LoVo (cell line): ENCODE data around the gene PACSIN1.
"Not testable (repeated sequence)": the region's sequence is repeated elsewhere in the genome, so short reads cannot be mapped to it uniquely, and the experiment has no call there.

Experiments
- DNase-seq: peaks from one replicate; pipeline ENCODE4 v3.0.0-alpha.2; 2016; ENCODE audit warnings: low spot score

PACSIN1 gene

DNA sequence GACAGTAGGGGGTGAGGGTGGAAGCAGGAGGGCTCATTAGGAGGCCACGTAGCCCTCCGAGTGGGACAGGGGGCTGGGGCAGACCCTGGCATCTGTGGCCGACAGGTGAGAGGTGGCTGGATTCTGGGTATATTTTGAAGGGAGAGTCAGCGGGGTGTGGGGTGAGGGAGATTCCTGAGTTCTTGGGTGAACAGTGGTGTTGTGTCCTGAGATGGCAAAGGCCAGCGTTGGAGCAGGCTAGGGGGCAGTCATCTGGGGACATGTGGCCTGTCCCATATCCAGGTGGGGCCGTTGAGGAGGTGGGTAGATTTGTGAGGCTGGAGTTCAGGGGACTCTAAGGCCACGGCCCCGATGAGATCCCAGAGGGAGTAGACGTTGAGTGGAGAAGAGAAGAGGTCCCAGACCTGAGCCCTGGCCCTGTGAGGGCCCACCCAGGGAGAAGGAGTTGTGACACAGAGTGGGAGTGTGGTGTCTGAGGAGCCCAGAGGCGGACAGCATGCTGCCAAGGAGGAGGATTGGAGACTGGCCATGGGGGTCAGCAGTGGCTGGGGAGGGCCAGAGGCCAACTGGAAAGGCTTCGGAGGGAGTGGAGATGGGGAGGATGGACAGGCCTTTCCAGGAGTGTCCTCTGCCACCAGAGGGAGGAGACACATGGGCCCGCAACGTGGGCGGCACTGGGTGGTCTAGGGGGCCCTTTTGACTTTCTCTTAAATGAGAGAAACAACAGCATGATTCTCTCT is 19.6 kb downstream of the PACSIN1 start:
- DNase-seq = no peak

DNA sequence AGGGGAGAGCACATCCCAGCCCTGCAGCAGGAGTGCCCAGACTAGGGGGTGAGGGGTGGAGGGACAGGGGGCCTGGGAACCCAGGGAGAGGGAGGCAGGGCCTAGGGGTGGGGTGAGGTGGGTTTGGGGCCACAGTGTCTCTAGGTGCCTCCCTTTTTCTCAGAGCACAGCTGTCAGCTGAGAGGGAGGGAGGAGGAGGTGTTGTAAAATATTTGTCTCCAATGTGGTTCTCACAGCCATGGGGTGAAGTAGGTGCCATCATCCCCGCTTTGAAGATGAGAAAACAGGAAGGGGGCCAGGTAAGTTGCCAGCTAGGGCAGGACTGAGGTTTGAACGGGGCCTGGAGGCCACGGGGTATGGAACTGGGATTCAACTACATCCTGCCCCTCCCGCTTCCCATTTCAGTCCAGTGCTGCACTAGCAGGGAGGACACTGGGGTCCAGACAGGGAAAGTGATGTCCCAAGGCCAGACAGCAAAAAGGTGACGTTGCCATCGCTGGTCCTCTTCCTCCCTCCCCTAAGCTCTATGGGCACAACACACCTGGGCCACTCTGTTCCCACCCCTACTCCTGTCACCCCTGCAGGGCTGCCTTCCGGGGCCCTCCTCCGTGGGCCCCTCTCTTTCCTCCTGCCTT is 20.3 kb downstream of the PACSIN1 start:
- no peak for DNase-seq

DNA sequence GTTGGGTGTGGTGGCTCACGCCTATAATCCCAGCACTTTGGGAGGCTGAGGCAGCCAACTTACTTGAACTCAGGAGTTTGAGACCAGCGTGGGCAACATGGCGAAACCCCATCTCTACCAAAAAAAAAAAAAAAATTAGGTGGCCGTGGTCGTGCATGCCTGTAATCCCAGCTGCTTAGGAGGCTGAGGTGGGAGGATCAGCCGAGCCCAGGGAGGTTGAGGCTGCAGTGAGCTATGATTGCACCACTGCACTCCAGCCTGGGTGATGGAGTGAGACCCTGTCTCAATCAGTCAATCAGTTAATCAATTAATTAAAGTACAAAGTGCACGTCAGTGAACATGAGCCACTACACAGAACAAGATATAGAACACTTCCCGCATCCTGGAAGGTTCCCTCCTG is 21.0 kb downstream of the PACSIN1 start:
- DNase-seq = not testable (repeated sequence)

DNA sequence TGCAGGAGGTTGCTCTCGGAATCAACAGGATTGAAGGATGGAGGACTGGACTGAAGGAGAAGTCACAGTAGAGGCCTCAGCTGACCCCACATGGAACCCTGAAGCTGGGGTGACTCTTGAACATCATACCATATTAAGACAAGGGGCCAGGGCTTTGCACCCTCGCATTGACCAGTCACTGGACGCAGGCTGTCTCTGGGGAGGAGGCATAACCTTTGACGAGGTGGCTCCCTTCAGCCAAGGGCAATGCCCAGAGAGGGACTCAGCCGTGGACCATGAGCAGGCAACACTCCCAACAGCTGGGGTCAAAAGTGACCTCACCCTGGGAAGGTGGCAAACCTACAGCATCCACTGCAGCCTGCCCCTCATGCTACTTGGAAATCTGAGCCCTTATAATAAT is 21.7 kb downstream of the PACSIN1 start:
- no peak for DNase-seq

DNA sequence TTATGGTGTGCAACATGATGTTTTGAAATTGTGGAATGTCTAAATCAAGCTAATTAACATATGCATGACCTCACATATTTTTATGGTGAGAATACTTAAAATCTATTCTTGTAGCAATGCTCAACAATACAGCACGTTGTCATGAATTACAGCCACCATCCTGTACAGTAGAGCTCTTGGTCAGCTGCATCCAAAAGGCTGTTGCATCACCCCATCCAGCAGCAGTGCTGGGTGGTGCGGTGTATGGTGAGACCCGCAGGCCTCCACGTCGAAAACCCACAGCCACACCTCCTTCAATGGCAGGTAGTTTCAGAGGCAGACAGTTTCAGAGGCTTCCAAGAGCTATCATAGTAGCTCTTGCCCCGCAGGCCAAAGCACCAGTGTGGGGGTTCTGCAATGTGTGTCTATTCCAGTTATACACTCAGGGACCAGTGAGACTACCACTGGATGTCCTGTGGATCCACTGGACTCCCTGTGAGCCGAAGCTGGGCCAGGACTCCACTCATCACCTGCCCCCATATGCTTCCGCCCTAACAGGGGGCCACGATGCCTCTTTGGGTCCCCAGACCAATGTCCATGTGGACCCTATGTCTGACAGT is 23.4 kb downstream of the PACSIN1 start:
- no peak for DNase-seq

DNA sequence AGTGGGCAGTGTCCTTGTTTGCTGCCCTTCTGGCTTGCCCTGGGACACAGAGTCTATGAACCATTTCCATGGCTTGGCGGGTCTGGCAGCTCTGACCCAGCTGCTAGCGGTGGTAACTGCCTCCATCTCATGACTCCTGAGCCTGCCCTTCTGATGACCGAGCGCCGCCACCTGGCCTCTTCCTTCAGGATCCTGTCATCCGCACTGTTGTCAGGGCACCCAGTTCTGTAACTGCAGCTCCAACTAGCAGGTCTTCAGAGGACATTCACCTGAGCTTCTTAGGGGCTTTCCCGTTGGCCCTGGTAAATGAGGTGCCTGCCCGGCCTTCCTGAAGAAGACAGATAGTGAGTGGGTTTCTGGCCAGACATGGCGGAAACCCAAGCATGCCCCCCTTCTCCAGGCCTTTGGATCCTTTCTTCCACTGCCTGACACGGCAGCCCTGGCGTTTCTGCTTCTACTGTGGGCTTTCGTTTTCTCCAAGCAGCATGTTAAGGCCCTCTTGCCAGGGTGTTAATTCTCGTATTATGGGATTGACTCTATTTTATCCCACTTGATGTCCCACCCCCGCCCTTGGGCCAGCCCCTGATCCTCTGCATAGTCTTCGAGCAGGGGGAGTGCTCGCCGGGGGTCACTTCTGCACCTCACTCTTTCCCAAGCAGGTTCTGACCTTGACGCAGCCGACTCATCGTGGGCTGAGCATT is 24.7 kb downstream of the PACSIN1 start:
- no peak for DNase-seq

DNA sequence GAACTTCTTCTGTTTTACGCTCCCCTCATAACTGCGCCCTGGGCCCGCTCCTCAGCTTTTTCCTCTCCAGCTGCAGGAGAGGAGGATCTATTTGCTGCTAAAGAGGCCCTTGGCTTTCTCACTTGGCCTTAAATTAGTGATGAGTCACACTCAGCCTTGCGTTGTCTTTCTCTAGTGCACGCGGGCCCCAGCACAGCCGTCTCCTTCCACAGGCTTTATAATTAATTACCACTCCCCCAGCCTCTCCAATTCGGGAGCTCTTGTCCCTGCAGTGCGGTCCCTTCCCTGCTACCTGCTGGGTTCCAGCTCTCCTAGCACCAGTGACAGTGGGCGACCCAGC is 25.2 kb downstream of the PACSIN1 start:
- DNase-seq = no peak

DNA sequence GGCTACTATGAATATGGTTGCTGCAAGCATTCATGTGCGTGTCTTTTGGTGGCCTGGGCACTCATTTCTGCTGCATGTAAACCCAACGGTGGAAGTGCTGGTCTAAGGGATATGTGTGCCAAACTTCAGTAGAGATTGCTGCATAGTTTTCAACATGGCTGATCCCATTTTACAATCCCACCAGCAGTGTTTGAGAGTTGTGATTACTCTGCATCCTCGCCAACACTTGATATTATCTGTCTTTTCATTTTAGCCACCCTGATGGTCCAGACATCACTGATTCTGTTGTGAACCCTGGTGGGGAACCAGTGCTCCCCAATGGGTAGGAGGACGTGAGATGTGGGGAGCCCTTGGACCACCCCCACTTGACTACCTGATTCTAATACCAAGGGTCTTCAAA is 27.5 kb downstream of the PACSIN1 start:
- DNase-seq = no peak

DNA sequence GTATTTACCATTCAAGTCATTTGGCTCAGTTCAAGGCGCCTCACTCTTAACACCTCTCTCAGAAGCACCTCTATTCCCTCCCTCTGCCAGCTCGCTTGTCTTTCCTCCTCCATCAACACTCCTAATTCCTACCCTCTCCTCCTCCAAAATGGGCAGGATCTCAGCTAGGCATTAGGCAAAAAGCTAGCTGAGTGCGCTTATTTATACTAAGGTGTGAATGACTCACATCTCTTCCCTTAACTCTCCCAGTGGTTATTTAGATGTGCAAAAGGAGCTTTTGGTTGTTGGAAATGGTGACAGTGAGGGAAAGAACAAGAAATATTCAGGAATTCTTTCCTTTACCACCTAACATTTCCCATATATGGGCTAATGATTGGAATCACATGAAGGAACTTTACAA is 29.1 kb downstream of the PACSIN1 start:
- DNase-seq = no peak

DNA sequence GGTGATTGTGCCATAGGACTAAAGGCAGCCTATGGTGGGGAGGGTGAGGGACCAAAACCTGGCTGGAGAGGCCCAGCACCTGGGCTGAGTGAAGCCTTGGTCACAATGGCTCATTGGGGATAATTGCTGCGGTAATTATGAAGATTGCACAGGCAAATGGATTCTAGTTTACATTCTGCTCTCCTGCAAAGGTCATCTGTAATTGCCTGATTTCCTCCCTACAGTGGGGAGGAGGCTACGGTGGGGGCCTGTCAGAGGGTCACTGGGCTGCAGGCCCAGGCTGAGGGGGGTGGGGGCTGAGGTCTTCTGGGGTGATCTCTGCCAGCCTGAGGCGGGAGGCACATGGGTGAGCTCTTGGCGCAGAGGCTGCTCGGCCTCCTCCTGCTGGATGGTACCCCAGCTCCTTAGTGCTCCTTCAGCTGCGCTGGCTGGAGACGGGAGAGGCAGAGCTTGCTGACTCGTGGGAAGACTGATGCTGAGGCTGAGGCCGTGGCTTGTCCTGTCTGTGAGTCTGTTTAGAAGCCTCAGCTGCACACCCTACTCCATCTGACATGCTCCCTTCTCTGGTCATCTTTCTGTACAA is 30.3 kb downstream of the PACSIN1 start:
- no peak for DNase-seq

DNA sequence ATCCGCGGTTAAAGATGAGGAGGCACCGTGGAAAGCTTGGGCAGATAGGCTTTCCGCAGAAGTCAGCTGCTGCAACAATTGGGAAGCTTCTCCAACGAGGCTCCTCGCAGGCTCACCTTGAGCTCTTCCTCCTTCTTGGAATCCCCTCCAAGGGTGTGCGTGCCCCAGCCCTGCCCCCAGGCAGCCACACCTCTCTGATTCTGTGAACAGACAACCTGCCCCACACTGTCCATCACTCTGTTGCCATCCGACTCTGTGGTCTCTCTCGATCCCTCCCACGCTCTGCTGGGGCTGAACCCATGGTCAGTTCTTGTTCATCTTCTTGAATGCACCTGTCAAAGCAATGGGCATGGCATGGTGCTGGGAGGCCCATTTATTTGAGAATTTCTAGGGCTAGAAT is 31.5 kb downstream of the PACSIN1 start:
- no peak for DNase-seq

DNA sequence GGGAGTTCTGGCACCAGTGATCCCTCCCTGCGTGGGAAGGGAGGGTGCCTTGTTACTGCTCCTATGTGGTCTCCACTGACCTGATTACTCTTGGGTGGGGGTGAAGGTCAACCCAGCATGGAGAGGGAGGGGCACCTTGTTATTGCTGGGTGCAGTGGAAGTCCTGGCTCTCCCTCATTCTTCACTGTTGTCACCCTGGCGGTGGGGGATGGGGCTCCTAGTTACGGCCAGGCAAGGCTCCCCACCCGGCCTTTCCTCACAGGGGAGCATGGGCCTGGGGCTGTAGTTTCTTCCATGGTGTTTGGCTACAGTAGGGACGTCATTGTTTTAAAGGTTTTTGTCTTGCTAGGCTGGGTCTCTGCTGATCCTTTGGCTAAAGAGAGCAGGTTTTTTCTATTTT is 40.8 kb downstream of the PACSIN1 start:
- DNase-seq = no peak

DNA sequence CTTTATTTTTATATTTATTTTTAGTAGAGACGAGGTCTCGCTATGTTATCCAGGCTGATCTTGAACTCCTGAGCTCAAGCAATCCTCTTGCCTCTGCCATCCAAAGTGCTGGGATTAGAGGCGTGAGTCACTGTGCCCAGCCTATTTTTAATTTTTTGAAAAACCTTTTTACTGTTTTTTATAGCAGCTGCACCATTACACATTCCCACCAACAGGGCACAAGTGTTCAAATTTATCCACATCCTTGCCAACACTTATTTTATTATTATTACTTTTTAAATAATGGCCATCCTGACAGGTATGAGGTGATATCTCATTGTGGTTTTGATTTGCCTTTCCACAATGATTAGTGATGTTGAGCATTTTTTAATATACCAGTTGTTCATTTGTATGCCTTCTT is 42.5 kb downstream of the PACSIN1 start:
- no peak for DNase-seq

DNA sequence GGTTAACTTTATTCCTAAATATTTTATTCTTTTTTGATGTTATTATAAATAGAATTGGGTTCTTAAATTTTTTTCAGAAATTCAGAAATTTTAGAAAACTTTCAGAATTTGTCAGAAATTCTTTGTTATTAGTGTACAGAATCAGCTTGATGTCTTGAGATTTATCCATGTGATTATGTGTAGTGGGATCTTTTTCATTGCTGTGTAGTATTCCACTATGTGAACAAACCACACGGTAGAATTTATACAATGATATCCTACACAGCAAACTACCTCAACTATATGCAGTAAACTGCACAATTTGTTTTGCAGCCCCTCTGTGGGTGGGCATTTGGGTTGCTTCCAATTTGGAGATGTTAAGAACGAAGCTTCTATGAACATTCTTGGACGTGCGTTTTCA is 43.9 kb downstream of the PACSIN1 start:
- no peak for DNase-seq

DNA sequence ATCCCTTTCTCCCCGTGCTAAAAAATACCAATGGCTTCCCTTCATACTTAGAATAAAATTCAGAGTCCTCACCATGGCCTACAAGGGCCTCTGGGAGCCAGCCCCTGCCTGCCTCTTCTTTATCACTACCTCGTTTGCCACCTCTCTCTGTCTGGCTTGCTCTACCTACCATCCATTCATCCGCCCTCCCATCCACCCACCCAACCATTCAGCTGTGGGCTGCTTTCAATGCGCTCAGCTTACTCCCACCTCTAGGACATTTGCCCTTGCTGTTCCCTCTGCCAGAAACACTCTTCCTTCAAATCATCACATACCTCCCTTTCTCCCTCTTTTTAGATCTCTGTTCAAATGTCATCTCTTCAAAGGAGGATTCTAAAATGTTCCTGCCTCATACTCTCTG is 44.4 kb downstream of the PACSIN1 start:
- DNase-seq = no peak

DNA sequence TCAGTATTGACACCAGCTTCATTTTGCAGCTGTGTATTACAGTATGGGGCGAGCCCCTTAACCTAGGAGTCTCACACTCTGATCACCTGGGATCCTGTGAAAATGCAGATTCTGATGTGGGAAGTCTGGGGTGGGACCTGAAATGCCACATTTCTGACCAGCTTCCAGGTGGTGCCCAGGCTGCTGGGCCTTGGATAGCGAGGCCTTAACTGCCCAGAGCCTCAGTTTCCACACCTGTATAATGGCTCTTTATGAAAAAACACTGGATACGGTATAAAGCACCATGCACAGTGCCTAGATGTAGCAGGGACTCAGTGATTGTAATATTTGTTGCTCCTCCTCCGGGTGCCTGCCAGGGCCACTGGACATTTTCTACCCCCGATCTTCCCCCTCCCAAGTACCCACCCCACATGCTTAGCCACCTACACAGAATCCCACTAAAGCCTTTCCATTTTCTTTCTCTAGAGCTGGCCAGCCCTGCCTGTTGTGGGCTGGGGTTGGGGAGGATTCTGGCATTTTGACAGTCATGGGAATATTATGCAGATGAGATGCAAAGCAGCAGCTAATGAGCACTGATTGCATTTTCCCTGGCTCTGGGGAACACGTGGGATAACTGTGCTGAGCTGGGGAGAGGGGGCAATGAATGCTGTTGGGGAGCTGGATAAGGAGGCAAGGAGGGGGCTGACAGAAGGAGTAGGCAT is 45.5 kb downstream of the PACSIN1 start:
- no peak for DNase-seq

DNA sequence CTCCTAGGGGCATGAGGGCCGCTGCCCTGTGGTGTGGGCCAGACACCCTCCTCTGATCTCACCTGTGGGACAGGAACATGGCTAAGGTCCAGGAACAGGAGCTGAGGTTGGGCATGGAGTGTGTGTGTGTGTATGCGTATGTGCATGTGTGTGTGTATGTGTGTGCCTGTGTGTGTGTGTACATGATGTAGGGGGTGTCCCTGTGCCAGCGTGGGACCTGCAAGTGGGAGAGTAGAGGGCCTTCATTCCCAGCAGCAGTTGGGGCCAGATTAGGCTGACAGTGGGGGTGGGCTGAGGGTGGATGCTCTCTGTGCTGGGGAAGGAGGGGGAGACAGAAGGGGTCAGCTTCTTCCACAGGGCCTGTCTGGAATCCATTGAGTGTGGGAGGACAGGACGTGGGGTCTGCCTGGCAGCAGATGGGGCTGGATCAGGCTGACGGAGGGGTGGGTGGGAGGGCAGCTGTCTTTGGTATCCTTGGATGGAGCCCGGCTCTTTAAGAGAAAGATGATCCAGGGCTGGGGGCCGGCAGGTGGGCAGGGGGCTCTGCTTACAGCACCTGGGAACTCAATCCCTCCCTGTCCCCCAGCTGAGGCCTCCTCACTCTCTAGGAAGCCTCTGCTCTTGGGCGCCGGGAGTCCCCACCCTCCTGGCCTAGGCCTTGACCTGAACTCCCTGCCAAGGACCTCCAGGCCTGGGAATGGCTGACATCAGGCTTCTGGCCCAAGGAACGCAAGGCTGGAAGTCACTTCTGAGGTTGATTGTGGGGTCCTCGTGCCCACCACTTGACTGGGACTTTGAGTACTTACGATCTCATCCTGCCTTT is 46.2 kb downstream of the PACSIN1 start:
- DNase-seq = no peak

DNA sequence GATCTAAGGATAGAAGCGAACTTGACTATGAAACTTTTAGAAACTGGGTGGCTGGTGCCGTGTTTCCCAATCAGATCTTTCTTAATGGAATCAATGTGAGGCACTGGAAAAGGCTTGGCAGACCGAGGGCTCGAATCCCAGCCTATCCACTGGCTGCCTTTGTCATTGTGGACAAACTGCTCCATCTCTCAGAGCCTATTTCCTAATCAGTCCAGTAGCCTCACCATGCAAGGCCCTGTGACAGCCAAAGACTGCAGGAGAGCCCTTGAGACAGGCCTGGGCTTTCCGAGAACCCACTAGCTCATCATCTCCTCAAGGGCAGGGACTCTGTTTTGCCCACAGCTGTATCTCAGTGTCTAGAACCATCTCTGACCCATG is 46.9 kb downstream of the PACSIN1 start:
- no peak for DNase-seq

DNA sequence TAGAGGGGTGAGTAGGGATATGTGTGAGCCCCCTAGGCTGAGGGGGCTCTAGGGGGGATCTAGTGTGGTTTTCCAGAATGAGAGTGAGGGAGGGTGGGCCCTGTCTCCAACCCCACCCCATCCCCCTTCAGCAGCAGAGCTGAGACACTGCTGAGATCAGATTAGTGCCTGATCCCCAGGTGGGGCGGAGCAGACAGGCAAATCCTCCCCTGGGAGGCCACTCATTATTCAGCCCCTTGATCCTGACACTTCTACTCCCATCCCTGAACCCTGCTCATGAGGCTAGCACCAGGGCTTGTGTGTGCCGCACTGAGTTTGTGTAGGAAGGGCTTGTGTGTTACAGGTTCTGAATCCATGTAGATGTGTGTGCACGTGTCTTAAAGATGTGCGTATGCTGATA is 47.8 kb downstream of the PACSIN1 start:
- DNase-seq = no peak

DNA sequence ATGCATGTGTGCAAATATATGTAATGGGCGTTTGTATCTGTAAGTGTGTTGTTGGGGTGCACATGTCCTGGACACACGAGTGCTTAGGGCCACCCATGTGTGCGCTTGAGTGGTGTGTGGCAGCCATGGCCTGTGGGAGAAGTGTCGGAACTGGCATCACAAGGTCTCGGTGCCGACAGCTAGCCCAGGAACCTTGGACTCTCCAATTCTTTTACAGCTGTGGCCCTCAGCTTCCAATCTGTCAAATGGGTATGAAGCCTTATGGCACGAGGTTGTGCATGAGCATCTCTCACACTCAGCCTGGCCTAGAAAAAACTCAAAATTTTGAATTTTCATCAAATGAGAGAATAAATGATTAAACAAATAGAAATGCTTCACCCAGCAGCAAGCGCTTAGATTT is 48.2 kb downstream of the PACSIN1 start:
- no peak for DNase-seq
